ENCODE measurements around the gene ELOF1. TPM values are rescaled to one million over a fixed set of nuclear protein-coding genes. Genes with fewer than 3 reads are reported as not detected.
"Not testable (repeated sequence)": the region's sequence is repeated elsewhere in the genome, so short reads cannot be mapped to it uniquely, and the experiment has no call there.

Gene ELOF1
- total RNA-seq, 1 donor from 2014 or later, result 28.9 TPM

- Histone ChIP-seq H3K4me1 (peaks cover 0 to 3% of the 10 kb centered on the region in 2 donors), H3K9me3 (no peaks in the 10 kb centered on the region), H3K27ac (no peak overlapping the region), H3K4me3 (no peak overlapping the region), H3K36me3 (no peaks in the 10 kb centered on the region), H3K27me3 (peaks cover 7% of the 10 kb centered on the region)
- no peak for TF ChIP-seq CTCF (IDR thresholded peaks at IDR 0.05)
- DNase-seq (ENCODE audit: low spot score in 2 of 2), result no peak
- intact Hi-C loops (cut with DNase I), result no loop called here
Measured at GRCh38 chr19:11576227-11576626, 17.2 kb upstream of the ELOF1 start.

- H3K4me1 ChIP-seq, result peaks cover 0 to 3% of the 10 kb centered on the region in 2 donors
- H3K36me3 ChIP-seq, result no peaks in the 10 kb centered on the region
- intact Hi-C loops (cut with DNase I), result no loop called here
- no peaks in the 10 kb centered on the region for H3K9me3 ChIP-seq
- H3K27ac ChIP-seq, result no peak overlapping the region
- TF ChIP-seq CTCF (IDR thresholded peaks at IDR 0.05), result no peak
- H3K27me3 ChIP-seq, result peaks cover 7% of the 10 kb centered on the region
- no peak overlapping the region for H3K4me3 ChIP-seq
- no peak for DNase-seq (ENCODE audit: low spot score in 2 of 2)
Measured at GRCh38 chr19:11574689-11575088, 15.7 kb upstream of the ELOF1 start.

- H3K27me3 ChIP-seq; intact Hi-C loops (cut with DNase I); H3K4me3 ChIP-seq; H3K27ac ChIP-seq; H3K36me3 ChIP-seq; H3K4me1 ChIP-seq; DNase-seq (ENCODE audit: low spot score in 2 of 2); H3K9me3 ChIP-seq: not testable (repeated sequence)
Measured at GRCh38 chr19:11573763-11574162, 14.7 kb upstream of the ELOF1 start.

GRCh38 chr19:11573354-11573753 is 14.3 kb upstream of the ELOF1 start:
- H3K4me3 ChIP-seq; H3K27ac ChIP-seq; H3K36me3 ChIP-seq; H3K9me3 ChIP-seq; H3K27me3 ChIP-seq; H3K4me1 ChIP-seq; intact Hi-C loops (cut with DNase I); DNase-seq (ENCODE audit: low spot score in 2 of 2): not testable (repeated sequence)

DNA sequence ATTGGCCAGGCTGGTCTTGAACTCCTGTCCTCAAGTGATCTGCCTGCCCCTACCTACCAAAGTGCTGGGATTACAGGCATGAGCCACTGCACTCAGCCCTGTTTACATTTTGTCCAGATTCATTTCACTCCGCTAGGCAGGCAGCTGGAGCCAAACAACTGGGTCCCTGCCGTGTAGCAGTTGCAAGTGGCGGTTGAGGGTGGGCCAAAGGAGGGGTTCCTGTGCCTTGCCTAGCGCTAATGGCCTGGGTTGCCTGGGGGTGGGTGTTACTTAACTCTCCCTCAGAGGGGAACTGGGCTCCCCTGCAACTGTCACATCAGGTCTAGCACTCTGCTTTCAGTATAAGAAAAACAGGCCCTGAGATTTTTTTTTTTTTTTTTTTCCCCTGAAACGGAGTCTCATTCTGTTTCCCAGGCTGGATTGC is 11.0 kb upstream of the ELOF1 start:
- no peak for DNase-seq (ENCODE audit: low spot score in 2 of 2)
- H3K36me3 ChIP-seq, result no peaks in the 10 kb centered on the region
- intact Hi-C loops (cut with DNase I), result no loop called here
- no peak overlapping the region for H3K27ac ChIP-seq
- no peaks in the 10 kb centered on the region for H3K27me3 ChIP-seq
- H3K9me3 ChIP-seq, result no peaks in the 10 kb centered on the region
- TF ChIP-seq CTCF (IDR thresholded peaks at IDR 0.05), result no peak
- no peaks in the 10 kb centered on the region for H3K4me1 ChIP-seq
- no peak overlapping the region for H3K4me3 ChIP-seq

GRCh38 chr19:11566164-11566563 is 7.1 kb upstream of the ELOF1 start:
- H3K27me3 ChIP-seq, result no peaks in the 10 kb centered on the region
- no peaks in the 10 kb centered on the region for H3K36me3 ChIP-seq
- H3K4me1 ChIP-seq, result no peaks in the 10 kb centered on the region
- no peak for TF ChIP-seq CTCF (IDR thresholded peaks at IDR 0.05)
- no peak overlapping the region for H3K27ac ChIP-seq
- H3K4me3 ChIP-seq, result no peak overlapping the region
- intact Hi-C loops (cut with DNase I), result no loop called here
- DNase-seq (ENCODE audit: low spot score in 2 of 2), result no peak
- no peaks in the 10 kb centered on the region for H3K9me3 ChIP-seq

DNA sequence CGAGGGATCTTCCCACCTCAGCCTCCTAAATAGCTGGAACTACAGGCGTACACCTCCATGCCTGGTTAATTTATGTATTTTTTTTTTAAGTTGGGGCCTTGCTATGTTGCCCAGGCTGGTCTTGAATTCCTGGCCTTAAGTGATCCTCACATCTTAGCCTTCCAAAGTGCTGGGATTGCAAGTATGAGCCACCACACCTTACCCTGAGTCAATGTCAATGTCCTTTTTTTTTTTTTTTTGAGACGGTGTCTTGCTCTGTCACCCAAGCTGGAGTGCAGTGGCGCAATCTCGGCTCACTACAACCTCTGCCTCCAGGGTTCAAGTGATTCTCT is 6.6 kb upstream of the ELOF1 start:
- H3K9me3 ChIP-seq; H3K4me1 ChIP-seq; intact Hi-C loops (cut with DNase I); DNase-seq (ENCODE audit: low spot score in 2 of 2); H3K4me3 ChIP-seq; H3K36me3 ChIP-seq; H3K27ac ChIP-seq; H3K27me3 ChIP-seq: not testable (repeated sequence)

- H3K4me1 ChIP-seq, result peaks cover 0 to 11% of the 10 kb centered on the region in 2 donors
- not testable (repeated sequence) for H3K27me3 ChIP-seq; H3K27ac ChIP-seq; H3K36me3 ChIP-seq; H3K4me3 ChIP-seq; H3K9me3 ChIP-seq; DNase-seq (ENCODE audit: low spot score in 2 of 2)
- intact Hi-C loops (cut with DNase I), result loop anchor here (5.0 kb wide), 1 partner anchor 33 kb away; the partner anchor contains the start of gene ZNF627
Measured at GRCh38 chr19:11564082-11564807, 5.2 kb upstream of the ELOF1 start.

Measured in ascending aorta (tissue), 2 donors.